Suprapubic skin (tissue), 4 donors: ENCODE results near the gene ITGA2. TPM values are rescaled to one million over a fixed set of nuclear protein-coding genes. Genes with fewer than 3 reads are reported as not detected.
A peak's percentile ranks its signal among the peaks of the same experiment; 100 is the strongest.

Source experiments
- DNase-seq, 2 donors: peaks; one replicate each; pipeline ENCODE4 v3.0.0-alpha.2; 2019; ENCODE audit warnings: low spot score in 2 of 2
- H3K27ac ChIP-seq: fragments of 200-600 bp; sonication (generic); one replicate; pipeline ENCODE4 v1.5.1; 2019
- H3K27me3 ChIP-seq: fragments of 200-600 bp; sonication (generic); one replicate; pipeline ENCODE4 v1.5.1; 2019
- H3K36me3 ChIP-seq: fragments of 200-600 bp; sonication (generic); one replicate; pipeline ENCODE4 v1.5.1; 2019
- H3K4me1 ChIP-seq: fragments of 200-600 bp; sonication (generic); one replicate; pipeline ENCODE4 v1.5.1; 2019
- H3K4me3 ChIP-seq: fragments of 200-600 bp; sonication (generic); one replicate; pipeline ENCODE4 v1.5.1; 2019; ENCODE audit warnings: mild to moderate bottlenecking
- H3K9me3 ChIP-seq: fragments of 200-600 bp; sonication (generic); one replicate; pipeline ENCODE4 v1.5.1; 2019
- CTCF ChIP-seq, 2 donors: fragments of 200-600 bp in 1 of 2; fragments of 450-650 bp in 1 of 2; sonication (generic) in 1 of 2; IDR thresholded peaks; one replicate each; pipeline ENCODE4 v1.5.1; 2016 to 2019; ENCODE audit warnings: antibody characterized with exemption in 2 of 2, mild to moderate bottlenecking in 1 of 2, moderate library complexity in 1 of 2
- EP300 ChIP-seq: sonication (generic); formaldehyde crosslinking; IDR thresholded peaks from one replicate; pipeline ENCODE4 v1.6.1; 2017; ENCODE audit warnings: antibody characterized with exemption
- POLR2A ChIP-seq, 2 donors: fragments of 450-650 bp; IDR thresholded peaks; one replicate each; pipeline ENCODE4 v1.6.1; 2017; ENCODE audit warnings: antibody characterized with exemption in 2 of 2, mild to moderate bottlenecking in 2 of 2, moderate library complexity in 2 of 2
- POLR2AphosphoS5 ChIP-seq, 3 donors: sonication (generic); formaldehyde crosslinking; IDR thresholded peaks; one replicate each; pipeline ENCODE4 v1.6.1; 2017; ENCODE audit warnings: antibody characterized with exemption in 3 of 3
- WGBS: methylation state at CpG from one replicate; pipeline ENCODE4 v1.1.5; 2018; 5-methylcytosine and 5-hydroxymethylcytosine counted together
- total RNA-seq, 4 donors: library from RNA; depleted of rRNA; stranded (reverse); fragments of >200 nt; gene quantifications; one replicate each; pipeline ENCODE4 v1.1.0, GENCODE V29; 2016

ITGA2 gene
- total RNA-seq, 4 donors from 2014 or later: 29.3 to 54.5 (median 34.3) TPM

- TF ChIP-seq POLR2AphosphoS5 (IDR thresholded peaks at IDR 0.05) (no peak), EP300 (no peak), POLR2A (IDR thresholded peaks at IDR 0.05) (no peak), CTCF (IDR thresholded peaks at IDR 0.05) (no peak)
- H3K36me3 ChIP-seq: no peaks in the 10 kb centered on the region
- no peak overlapping the region for H3K4me3 ChIP-seq
- H3K27ac ChIP-seq: peak overlapping the region; percentile 35
- no peak for DNase-seq
- peaks cover 29% of the 10 kb centered on the region for H3K4me1 ChIP-seq
- no peaks in the 10 kb centered on the region for H3K9me3 ChIP-seq
- 73% methylated on average over 5 of the region's 5 CpGs for WGBS
- H3K27me3 ChIP-seq: no peaks in the 10 kb centered on the region
These were observed 49.2 kb downstream of the ITGA2 start for GRCh38 chr5:53038196-53038847.

- peaks cover 29% of the 10 kb centered on the region for H3K4me1 ChIP-seq
- TF ChIP-seq POLR2AphosphoS5 (IDR thresholded peaks at IDR 0.05): no peak
- TF ChIP-seq CTCF (IDR thresholded peaks at IDR 0.05): no peak
- no peak for TF ChIP-seq POLR2A (IDR thresholded peaks at IDR 0.05)
- TF ChIP-seq EP300: no peak
- WGBS: 74% methylated on average over 3 of the region's 3 CpGs
- no peak overlapping the region for H3K27ac ChIP-seq
- no peak overlapping the region for H3K4me3 ChIP-seq
- DNase-seq: no peak
- no peaks in the 10 kb centered on the region for H3K9me3 ChIP-seq
- no peaks in the 10 kb centered on the region for H3K36me3 ChIP-seq
- H3K27me3 ChIP-seq: no peaks in the 10 kb centered on the region
These were observed 50.7 kb downstream of the ITGA2 start for GRCh38 chr5:53039855-53040254.

- no peak for DNase-seq
- no peaks in the 10 kb centered on the region for H3K27me3 ChIP-seq
- WGBS: 56% methylated on average over 4 of the region's 4 CpGs
- H3K4me1 ChIP-seq: peaks cover 31% of the 10 kb centered on the region
- no peaks in the 10 kb centered on the region for H3K9me3 ChIP-seq
- no peak overlapping the region for H3K4me3 ChIP-seq
- H3K27ac ChIP-seq: no peak overlapping the region
- TF ChIP-seq POLR2AphosphoS5 (IDR thresholded peaks at IDR 0.05): no peak
- TF ChIP-seq POLR2A (IDR thresholded peaks at IDR 0.05): no peak
- TF ChIP-seq CTCF (IDR thresholded peaks at IDR 0.05): no peak
- TF ChIP-seq EP300: no peak
- no peaks in the 10 kb centered on the region for H3K36me3 ChIP-seq
These were observed 52.0 kb downstream of the ITGA2 start for GRCh38 chr5:53041071-53041692.

GRCh38 chr5:53041740-53042139 lies 52.6 kb downstream of the ITGA2 start:
- Histone ChIP-seq H3K4me3 (no peak overlapping the region), H3K4me1 (peaks cover 26% of the 10 kb centered on the region), H3K36me3 (no peaks in the 10 kb centered on the region), H3K27ac (no peak overlapping the region), H3K9me3 (no peaks in the 10 kb centered on the region), H3K27me3 (no peaks in the 10 kb centered on the region)
- TF ChIP-seq EP300 (no peak), POLR2A (IDR thresholded peaks at IDR 0.05) (no peak), CTCF (IDR thresholded peaks at IDR 0.05) (no peak), POLR2AphosphoS5 (IDR thresholded peaks at IDR 0.05) (no peak)
- WGBS: 78% methylated on average over 1 of the region's 1 CpG
- no peak for DNase-seq

- TF ChIP-seq CTCF (IDR thresholded peaks at IDR 0.05): no peak
- no peak for TF ChIP-seq POLR2A (IDR thresholded peaks at IDR 0.05)
- TF ChIP-seq EP300: no peak
- TF ChIP-seq POLR2AphosphoS5 (IDR thresholded peaks at IDR 0.05): no peak
- no peak for DNase-seq
- H3K27ac ChIP-seq: no peak overlapping the region
- no peaks in the 10 kb centered on the region for H3K36me3 ChIP-seq
- no peaks in the 10 kb centered on the region for H3K9me3 ChIP-seq
- H3K4me3 ChIP-seq: no peak overlapping the region
- H3K4me1 ChIP-seq: peaks cover 5% of the 10 kb centered on the region
- H3K27me3 ChIP-seq: no peaks in the 10 kb centered on the region
These were observed 56.1 kb downstream of the ITGA2 start for GRCh38 chr5:53045263-53045662.
